ENCODE data around the gene ADAM33. TPM values are rescaled to one million over a fixed set of nuclear protein-coding genes. Genes with fewer than 3 reads are reported as not detected.

The ADAM33 gene
- total RNA-seq, 2 donors from 2014 or later: 3.0 to 3.3 TPM

DNA sequence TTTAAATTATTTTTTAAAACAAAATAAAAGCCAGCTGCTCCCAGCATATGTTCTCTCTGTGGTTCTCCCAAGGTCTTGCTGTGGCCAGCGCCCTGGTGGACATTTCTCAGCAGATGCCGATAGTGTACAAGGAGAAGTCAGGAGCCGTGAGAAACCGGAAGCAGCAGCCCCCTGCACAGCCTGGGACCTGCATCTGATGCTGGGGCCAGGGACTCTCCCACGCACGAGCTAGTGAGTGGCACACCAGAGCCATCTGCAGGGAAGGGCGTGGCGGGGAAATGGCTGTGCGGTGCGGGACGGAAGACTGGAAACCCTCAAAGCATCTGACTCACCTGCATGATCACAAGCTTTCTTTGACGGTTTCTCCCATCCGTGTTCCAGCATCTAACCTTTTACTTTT lies 35.2 kb downstream of the ADAM33 start:
- Histone ChIP-seq H3K9ac (ENCODE audit: extremely low read depth, low read length, poor library complexity, severe bottlenecking) (no peak overlapping the region), H3K9me3 (ENCODE audit: control insufficient read depth, low read length) (no peaks in the 10 kb centered on the region), H3K27me3 (ENCODE audit: control insufficient read depth, insufficient read depth, low read length, poor library complexity, severe bottlenecking) (no peaks in the 10 kb centered on the region), H3K27ac (ENCODE audit: low read depth, low read length) (no peak overlapping the region), H3K4me1 (ENCODE audit: control insufficient read depth, insufficient read depth, low read length) (no peaks in the 10 kb centered on the region), H3K36me3 (ENCODE audit: control insufficient read depth, insufficient read depth, low read length) (peaks cover 3% of the 10 kb centered on the region), H3K4me3 (ENCODE audit: low read length) (no peak overlapping the region)
- 95 to 96% methylated on average over 8 to 13 of the region's 13 CpGs for whole genome bisulfite sequencing, 2 experiments (ENCODE audit: insufficient coverage in 1 of 2, insufficient read length in 1 of 2)
- Mint-ChIP-seq H3K4me1 (no peaks in the 10 kb centered on the region), H3K4me3 (no peak overlapping the region), H3K27ac (no peak overlapping the region), H3K9me3 (no peaks in the 10 kb centered on the region), H3K27me3 (ENCODE audit: insufficient read depth) (no peaks in the 10 kb centered on the region), H3K36me3 (ENCODE audit: low read depth) (peaks cover 20% of the 10 kb centered on the region)
- no peak for DNase-seq
- TF ChIP-seq, protein P1, sequence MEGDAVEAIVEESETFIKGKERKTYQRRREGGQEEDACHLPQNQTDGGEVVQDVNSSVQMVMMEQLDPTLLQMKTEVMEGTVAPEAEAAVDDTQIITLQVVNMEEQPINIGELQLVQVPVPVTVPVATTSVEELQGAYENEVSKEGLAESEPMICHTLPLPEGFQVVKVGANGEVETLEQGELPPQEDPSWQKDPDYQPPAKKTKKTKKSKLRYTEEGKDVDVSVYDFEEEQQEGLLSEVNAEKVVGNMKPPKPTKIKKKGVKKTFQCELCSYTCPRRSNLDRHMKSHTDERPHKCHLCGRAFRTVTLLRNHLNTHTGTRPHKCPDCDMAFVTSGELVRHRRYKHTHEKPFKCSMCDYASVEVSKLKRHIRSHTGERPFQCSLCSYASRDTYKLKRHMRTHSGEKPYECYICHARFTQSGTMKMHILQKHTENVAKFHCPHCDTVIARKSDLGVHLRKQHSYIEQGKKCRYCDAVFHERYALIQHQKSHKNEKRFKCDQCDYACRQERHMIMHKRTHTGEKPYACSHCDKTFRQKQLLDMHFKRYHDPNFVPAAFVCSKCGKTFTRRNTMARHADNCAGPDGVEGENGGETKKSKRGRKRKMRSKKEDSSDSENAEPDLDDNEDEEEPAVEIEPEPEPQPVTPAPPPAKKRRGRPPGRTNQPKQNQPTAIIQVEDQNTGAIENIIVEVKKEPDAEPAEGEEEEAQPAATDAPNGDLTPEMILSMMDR (conservative IDR thresholded peaks at IDR 0.05): no peak

DNA sequence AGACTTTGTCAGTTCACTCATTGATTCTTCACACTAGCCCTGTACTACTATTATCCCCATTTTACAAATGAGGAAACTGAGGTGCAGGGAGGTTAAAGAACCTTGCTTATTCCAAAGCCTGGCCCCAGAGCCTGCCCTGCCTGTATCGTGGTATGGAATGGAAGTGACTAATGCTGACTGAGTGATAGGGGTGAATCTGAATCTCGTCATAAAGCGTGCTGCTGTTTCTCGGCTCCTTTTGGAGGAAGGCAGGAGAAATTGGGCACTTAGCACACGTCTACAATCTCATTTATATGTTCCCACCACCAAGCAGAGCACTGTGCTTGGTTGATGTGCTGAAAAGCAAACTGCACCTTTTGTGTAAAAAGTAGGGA lies 35.8 kb downstream of the ADAM33 start:
- DNase-seq: no peak
- no peaks in the 10 kb centered on the region for H3K9me3 ChIP-seq (ENCODE audit: control insufficient read depth, low read length)
- no peak overlapping the region for H3K27ac ChIP-seq (ENCODE audit: low read depth, low read length)
- Mint-ChIP-seq H3K27me3 (ENCODE audit: insufficient read depth) (no peaks in the 10 kb centered on the region), H3K36me3 (ENCODE audit: low read depth) (peaks cover 22% of the 10 kb centered on the region), H3K9me3 (no peaks in the 10 kb centered on the region), H3K4me3 (no peak overlapping the region), H3K27ac (no peak overlapping the region), H3K4me1 (no peaks in the 10 kb centered on the region)
- H3K4me3 ChIP-seq (ENCODE audit: low read length): no peak overlapping the region
- TF ChIP-seq, protein P1 (conservative IDR thresholded peaks at IDR 0.05): no peak
- 77 to 100% methylated on average over 1 to 5 of the region's 5 CpGs for WGBS, 2 experiments (ENCODE audit: insufficient coverage in 1 of 2, insufficient read length in 1 of 2)
- no peaks in the 10 kb centered on the region for H3K27me3 ChIP-seq (ENCODE audit: control insufficient read depth, insufficient read depth, low read length, poor library complexity, severe bottlenecking)
- peaks cover 3% of the 10 kb centered on the region for H3K36me3 ChIP-seq (ENCODE audit: control insufficient read depth, insufficient read depth, low read length)
- no peaks in the 10 kb centered on the region for H3K4me1 ChIP-seq (ENCODE audit: control insufficient read depth, insufficient read depth, low read length)
- no peak overlapping the region for H3K9ac ChIP-seq (ENCODE audit: extremely low read depth, low read length, poor library complexity, severe bottlenecking)

DNA sequence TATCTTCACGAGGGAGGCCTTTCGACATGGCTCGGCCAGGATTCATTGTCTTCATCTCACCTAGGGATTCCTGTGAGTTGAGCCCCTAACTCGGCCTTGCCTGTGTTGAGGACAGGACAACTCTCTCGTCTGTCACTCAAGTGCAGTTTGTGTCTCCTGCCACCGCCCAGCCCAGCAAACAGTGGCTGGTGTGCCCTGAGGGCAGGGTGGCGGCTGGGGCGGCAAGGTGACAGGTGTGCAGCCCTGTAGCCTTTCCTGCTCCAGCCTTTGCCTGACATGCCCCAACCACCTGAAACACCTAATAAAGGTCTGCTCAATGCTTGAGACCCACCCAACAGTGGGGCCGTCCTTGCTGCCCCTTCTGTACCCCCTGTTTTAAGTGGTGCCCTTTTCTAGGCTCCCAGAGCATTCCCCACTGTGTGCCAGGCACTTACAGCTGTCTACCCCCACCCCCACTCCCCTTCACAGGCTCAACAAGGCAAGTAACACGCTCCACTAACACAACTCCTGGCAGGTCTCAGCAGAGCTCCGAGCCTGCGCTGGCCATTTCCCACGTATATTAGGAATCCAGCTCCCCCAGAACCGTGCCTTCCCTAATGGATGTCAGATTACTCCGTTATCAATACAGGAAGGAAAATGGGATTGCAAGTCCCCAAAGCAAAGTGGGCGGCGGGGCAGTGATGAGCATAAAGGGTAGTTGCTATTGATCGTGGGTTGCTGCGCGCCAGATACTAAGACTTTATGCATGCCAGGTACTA lies 36.3 kb downstream of the ADAM33 start:
- H3K4me3 ChIP-seq (ENCODE audit: low read length): no peak overlapping the region
- Mint-ChIP-seq H3K4me1 (no peaks in the 10 kb centered on the region), H3K27me3 (ENCODE audit: insufficient read depth) (no peaks in the 10 kb centered on the region), H3K36me3 (ENCODE audit: low read depth) (peaks cover 28% of the 10 kb centered on the region), H3K27ac (no peak overlapping the region), H3K9me3 (no peaks in the 10 kb centered on the region), H3K4me3 (no peak overlapping the region)
- TF ChIP-seq, protein P1 (conservative IDR thresholded peaks at IDR 0.05): no peak
- WGBS, 2 experiments (ENCODE audit: insufficient coverage in 1 of 2, insufficient read length in 1 of 2): 95 to 97% methylated on average over 14 to 20 of the region's 20 CpGs
- peaks cover 3% of the 10 kb centered on the region for H3K36me3 ChIP-seq (ENCODE audit: control insufficient read depth, insufficient read depth, low read length)
- H3K27ac ChIP-seq (ENCODE audit: low read depth, low read length): no peak overlapping the region
- DNase-seq: no peak
- H3K9me3 ChIP-seq (ENCODE audit: control insufficient read depth, low read length): peaks cover 4% of the 10 kb centered on the region
- no peak overlapping the region for H3K9ac ChIP-seq (ENCODE audit: extremely low read depth, low read length, poor library complexity, severe bottlenecking)
- no peaks in the 10 kb centered on the region for H3K4me1 ChIP-seq (ENCODE audit: control insufficient read depth, insufficient read depth, low read length)
- H3K27me3 ChIP-seq (ENCODE audit: control insufficient read depth, insufficient read depth, low read length, poor library complexity, severe bottlenecking): no peaks in the 10 kb centered on the region
